Adrenal gland (tissue), 12 donors: ENCODE data around the gene ELOB. TPM values are rescaled to one million over a fixed set of nuclear protein-coding genes. Genes with fewer than 3 reads are reported as not detected.

ENCODE experiments used
- DNase-seq, 7 donors: peaks; one replicate each; pipeline ENCODE4 v3.0.0-alpha.2; 2019 to 2020
- H3K27ac ChIP-seq, 5 donors: fragments of 200-600 bp; sonication (generic) in 4 of 5; 1 replicate in 3 of 5; 2 replicates in 2 of 5; pipeline versions ENCODE4 v1.5.1 to v1.8.0; 2016 to 2020; ENCODE audit warnings: mild to moderate bottlenecking in 1 of 5
- H3K27me3 ChIP-seq: fragments of 200-600 bp; 2 replicates; pipeline ENCODE4 v1.8.0; 2021
- H3K36me3 ChIP-seq, 2 donors: fragments of 200-600 bp; replicated peaks in 1 of 2; 1 replicate in 1 of 2; 2 replicates in 1 of 2; pipeline versions ENCODE4 v1.5.1 to v1.8.0; 2018 to 2022
- H3K4me1 ChIP-seq, 2 donors: fragments of 200-600 bp; replicated peaks in 1 of 2; 1 replicate in 1 of 2; 2 replicates in 1 of 2; pipeline versions ENCODE4 v1.5.1 to v1.8.0; 2018 to 2021
- H3K4me3 ChIP-seq, 4 donors: fragments of 200-600 bp; sonication (generic) in 3 of 4; one replicate each; pipeline ENCODE4 v1.5.1; 2016 to 2018
- H3K9me3 ChIP-seq, 3 donors: fragments of 200-600 bp; sonication (generic) in 1 of 3; replicated peaks in 1 of 3; 1 replicate in 2 of 3; 2 replicates in 1 of 3; pipeline versions ENCODE4 v1.5.1 to v1.8.0; 2016 to 2021
- CTCF ChIP-seq, 6 experiments: fragments of 450-650 bp in 4 of 6; fragments of 200-600 bp in 2 of 6; sonication (generic) in 1 of 6; IDR thresholded peaks; 1 replicate in 5 of 6; 2 replicates in 1 of 6; pipeline versions ENCODE4 v1.5.1 to v1.8.0; 2016 to 2021; ENCODE audit warnings: antibody characterized with exemption in 6 of 6, mild to moderate bottlenecking in 2 of 6, moderate library complexity in 1 of 6
- POLR2A ChIP-seq, 2 donors: fragments of 450-650 bp; IDR thresholded peaks; one replicate each; pipeline ENCODE4 v1.6.1; 2017; ENCODE audit warnings: antibody characterized with exemption in 2 of 2, mild to moderate bottlenecking in 2 of 2, moderate library complexity in 1 of 2
- WGBS, 4 donors: extraction: QIAGEN DNeasy Blood & Tissue Kit in 2 of 4; methylation state at CpG; one replicate each; pipeline versions ENCODE4 v1.1.5 to v1.1.7; 2013 to 2017; 5-methylcytosine and 5-hydroxymethylcytosine counted together
- intact Hi-C, 2 donors: fragments of 100-400 bp; cut with DNase I; formaldehyde crosslinking; loops; one replicate each; pipeline versions ENCODE4 v1.14.1 to v1.15.0; 2022 to 2023
- polyA plus RNA-seq, 3 donors: library from polyadenylated mRNA; stranded (reverse); fragments of 200-250 nt in 2 of 3; fragments of 350-450 nt in 1 of 3; fragmentation: Illumina TruSeq in 1 of 3; extraction: RNeasy Lipid Tissue Mini Kit (QIAGEN cat#74804) in 1 of 3; gene quantifications; one replicate each; pipeline ENCODE4 v1.2.3, GENCODE V29; 2013 to 2014
- total RNA-seq, 9 donors: library from RNA; depleted of rRNA in 4 of 9; stranded (reverse); fragments of >200 nt in 4 of 9; fragments of 120-200 nt in 1 of 9; fragmentation: NEBNext Ultra II Directional in 1 of 9; extraction: Animal tissue kit (Norgen Biotek cat#: 25700) in 1 of 9; gene quantifications; one replicate each; pipeline versions ENCODE4 v1.1.0 to v1.2.4, GENCODE V29; 2013 to 2023
- donor health status: healthy with polysubstance abuse.
- donor health status: Bipolar disorder and iron deficiency.
- donor health status: DM: yes; HTN: yes; CAD: no.
- donor health status: DM: no; HTN: no; CAD: no.
- donor health status: DM: no; HTN: no; CAD: no.
- donor health status: DM: yes; HTN: yes; CAD: no.

Gene ELOB
- total and polyA plus RNA-seq, 12 donors, result 72.7 to 1,030 (median 361) TPM

- no peaks in the 10 kb centered on the region for H3K27me3 ChIP-seq
- TF ChIP-seq CTCF (IDR thresholded peaks at IDR 0.05) (no peak), POLR2A (IDR thresholded peaks at IDR 0.05) (no peak)
- peak overlapping the region in 2 of 4 donors; percentile 80 to 86 for H3K4me3 ChIP-seq
- H3K36me3 ChIP-seq, result no peaks in the 10 kb centered on the region
- H3K27ac ChIP-seq, result peak overlapping the region; percentile 94 to 99 (median 99)
- 53 to 72% (median 54%) methylated on average over 14 to 23 of the region's 23 CpGs for WGBS, 4 donors
- DNase-seq, result peak in 2 of 7 donors; percentile 48 to 75
- intact Hi-C loops, result no loop called here
- peaks cover 29 to 33% of the 10 kb centered on the region in 2 donors for H3K4me1 ChIP-seq
- no peaks in the 10 kb centered on the region for H3K9me3 ChIP-seq
These were observed 25.5 kb downstream of the ELOB start for GRCh38 chr16:2751577-2752034.

GRCh38 chr16:2749936-2750335, 27.1 kb downstream of the ELOB start:
- peaks cover 12 to 16% of the 10 kb centered on the region in 2 donors for H3K4me1 ChIP-seq
- no peaks in the 10 kb centered on the region for H3K9me3 ChIP-seq
- H3K27ac ChIP-seq, result no peak overlapping the region
- no peak for TF ChIP-seq POLR2A (IDR thresholded peaks at IDR 0.05)
- no peak for TF ChIP-seq CTCF (IDR thresholded peaks at IDR 0.05)
- intact Hi-C loops, result no loop called here
- WGBS, 4 donors, result 89 to 98% (median 96%) methylated on average over 6 of the region's 6 CpGs
- DNase-seq, result no peak
- H3K4me3 ChIP-seq, result no peak overlapping the region
- H3K36me3 ChIP-seq, result no peaks in the 10 kb centered on the region
- H3K27me3 ChIP-seq, result no peaks in the 10 kb centered on the region

GRCh38 chr16:2749476-2749875, 27.6 kb downstream of the ELOB start:
- 96 to 100% (median 97%) methylated on average over 5 of the region's 5 CpGs for WGBS, 4 donors
- peaks cover 8 to 11% of the 10 kb centered on the region in 2 donors for H3K4me1 ChIP-seq
- no peaks in the 10 kb centered on the region for H3K9me3 ChIP-seq
- intact Hi-C loops, result no loop called here
- no peak overlapping the region for H3K27ac ChIP-seq
- H3K27me3 ChIP-seq, result no peaks in the 10 kb centered on the region
- TF ChIP-seq POLR2A (IDR thresholded peaks at IDR 0.05), result no peak
- TF ChIP-seq CTCF (IDR thresholded peaks at IDR 0.05), result no peak
- no peak overlapping the region for H3K4me3 ChIP-seq
- H3K36me3 ChIP-seq, result no peaks in the 10 kb centered on the region
- DNase-seq, result no peak

DNA sequence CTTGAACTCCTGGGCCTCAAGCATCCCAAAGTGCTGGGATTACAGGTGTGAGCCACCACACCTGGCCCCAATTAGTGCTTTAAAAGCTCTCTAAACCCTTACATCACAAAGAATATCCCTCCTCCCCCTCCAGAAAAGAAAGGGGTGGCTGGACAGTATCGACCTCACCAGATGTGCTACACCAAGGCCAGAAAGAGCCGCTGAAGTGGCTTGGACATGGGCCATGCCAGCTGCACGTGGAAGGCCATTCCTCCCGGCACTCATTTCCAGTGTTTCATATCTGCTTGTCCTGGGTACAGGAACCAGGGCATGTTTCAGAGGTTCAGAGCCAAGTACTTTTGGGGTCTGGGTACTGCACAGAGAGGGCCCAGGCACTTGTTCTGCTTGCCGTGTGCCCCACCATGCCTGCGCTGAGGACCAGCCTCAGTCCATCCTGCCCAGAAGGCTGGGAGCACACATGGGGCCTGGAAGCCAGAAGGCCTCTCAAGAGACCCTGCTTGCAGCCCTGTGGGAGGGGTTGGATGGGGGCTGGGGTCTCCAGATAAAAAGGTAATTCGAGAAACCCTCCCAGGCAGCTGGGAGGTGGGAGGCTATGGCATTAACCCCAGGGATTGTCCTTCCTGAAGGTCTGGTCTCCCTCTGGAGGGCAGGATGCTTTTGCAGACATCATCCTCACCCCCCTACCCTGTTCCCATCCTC, 28.2 kb downstream of the ELOB start:
- Histone ChIP-seq H3K27me3 (no peaks in the 10 kb centered on the region), H3K4me3 (no peak overlapping the region), H3K36me3 (no peaks in the 10 kb centered on the region), H3K27ac (no peak overlapping the region), H3K9me3 (no peaks in the 10 kb centered on the region), H3K4me1 (peaks cover 6 to 9% of the 10 kb centered on the region in 2 donors)
- intact Hi-C loops, result no loop called here
- TF ChIP-seq CTCF (IDR thresholded peaks at IDR 0.05) (no peak), POLR2A (IDR thresholded peaks at IDR 0.05) (no peak)
- DNase-seq, result no peak
- 72 to 91% (median 77%) methylated on average over 3 to 7 of the region's 7 CpGs for WGBS, 4 donors
